Amygdala (tissue), 56 donors: Measurements from ENCODE around the gene ZFAND3.
"Not testable (repeated sequence)": the region's sequence is repeated elsewhere in the genome, so short reads cannot be mapped to it uniquely, and the experiment has no call there.

Source experiments
- DNase-seq, 56 donors: peaks; one replicate each; lab custom pipeline; 2025; lab: John Stamatoyannopoulos, UW

ZFAND3 gene

DNA sequence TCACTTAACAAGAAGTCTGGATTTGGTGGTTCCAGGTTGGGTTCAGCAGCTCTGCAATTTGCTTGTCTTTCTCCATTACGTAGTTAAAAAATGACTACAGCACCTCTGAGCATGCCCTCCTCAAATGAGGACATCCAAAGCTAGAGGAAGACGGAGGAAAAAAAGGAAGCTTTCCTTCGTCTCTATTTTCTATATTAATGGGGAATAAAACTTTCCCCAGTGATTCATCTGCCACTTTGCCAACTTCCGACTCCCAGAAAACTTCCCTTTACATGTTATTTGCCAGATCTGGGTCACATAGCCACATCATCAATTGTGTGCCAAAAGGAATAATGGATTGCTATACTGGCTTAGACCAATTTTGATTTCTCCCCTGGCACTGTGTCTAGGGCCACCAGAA is 69.5 kb downstream of the ZFAND3 start:
- DNase-seq, result no peak

DNA sequence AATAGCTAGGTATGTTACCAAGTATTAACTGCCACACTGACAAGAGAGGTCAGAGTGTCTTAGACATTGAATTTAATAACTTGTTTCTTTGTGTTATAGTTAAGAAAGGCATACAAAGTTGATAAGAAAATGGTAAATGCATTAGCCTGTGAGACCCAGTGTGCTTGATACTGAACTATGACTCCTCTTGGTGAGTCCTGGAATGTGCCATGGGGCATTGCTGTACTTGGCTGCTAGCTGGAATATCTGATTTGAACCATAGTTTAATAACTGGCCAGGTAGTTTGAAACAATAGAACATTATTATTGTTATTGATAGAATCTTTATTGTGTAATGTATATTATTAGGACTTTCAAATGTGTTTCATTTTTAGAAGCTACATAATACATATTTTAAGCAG is 70.0 kb downstream of the ZFAND3 start:
- no peak for DNase-seq

GRCh38 chr6:37891072-37891471 is 71.5 kb downstream of the ZFAND3 start:
- DNase-seq, result no peak

GRCh38 chr6:37893257-37893656 is 73.7 kb downstream of the ZFAND3 start:
- DNase-seq, result no peak

DNA sequence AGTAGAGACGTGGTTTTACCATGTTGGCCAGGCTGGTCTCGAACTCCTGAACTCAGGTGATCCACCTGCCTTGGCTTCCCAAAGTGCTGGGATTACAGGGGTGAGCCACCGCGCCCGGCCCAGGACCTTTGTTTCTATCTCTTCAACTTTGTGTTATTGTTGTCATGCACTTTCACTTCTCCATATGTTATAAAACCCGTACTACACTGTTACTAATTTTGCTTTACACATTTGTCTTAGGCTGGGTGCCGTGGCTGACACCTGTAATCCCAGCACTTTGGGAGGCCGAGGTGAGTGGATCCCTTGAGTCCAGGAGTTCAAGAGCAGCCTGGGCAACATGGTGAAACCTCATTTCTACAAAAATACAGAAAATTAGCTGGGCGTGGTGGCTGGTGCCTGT is 74.2 kb downstream of the ZFAND3 start:
- DNase-seq, result not testable (repeated sequence)

DNA sequence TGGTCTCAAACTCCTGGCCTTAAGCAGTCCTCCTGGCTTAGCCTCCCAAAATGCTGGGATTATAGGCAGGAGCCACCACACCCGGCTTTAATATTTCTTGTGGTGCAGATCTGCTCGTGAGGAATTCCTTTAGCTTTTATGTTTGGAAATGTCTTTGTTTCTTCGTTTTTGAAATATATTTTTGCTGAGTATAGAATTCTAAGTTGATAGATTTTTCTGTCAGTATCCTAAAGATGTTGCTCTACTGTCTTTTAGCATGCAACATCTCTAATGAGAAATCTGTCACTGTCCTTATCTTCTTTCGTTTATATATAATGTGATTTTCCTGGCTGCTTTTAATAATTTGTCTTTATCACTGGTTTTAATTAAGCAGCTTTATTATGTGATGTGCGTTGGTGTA is 75.1 kb downstream of the ZFAND3 start:
- DNase-seq, result no peak

GRCh38 chr6:37897321-37897720 is 77.8 kb downstream of the ZFAND3 start:
- DNase-seq, result no peak

DNA sequence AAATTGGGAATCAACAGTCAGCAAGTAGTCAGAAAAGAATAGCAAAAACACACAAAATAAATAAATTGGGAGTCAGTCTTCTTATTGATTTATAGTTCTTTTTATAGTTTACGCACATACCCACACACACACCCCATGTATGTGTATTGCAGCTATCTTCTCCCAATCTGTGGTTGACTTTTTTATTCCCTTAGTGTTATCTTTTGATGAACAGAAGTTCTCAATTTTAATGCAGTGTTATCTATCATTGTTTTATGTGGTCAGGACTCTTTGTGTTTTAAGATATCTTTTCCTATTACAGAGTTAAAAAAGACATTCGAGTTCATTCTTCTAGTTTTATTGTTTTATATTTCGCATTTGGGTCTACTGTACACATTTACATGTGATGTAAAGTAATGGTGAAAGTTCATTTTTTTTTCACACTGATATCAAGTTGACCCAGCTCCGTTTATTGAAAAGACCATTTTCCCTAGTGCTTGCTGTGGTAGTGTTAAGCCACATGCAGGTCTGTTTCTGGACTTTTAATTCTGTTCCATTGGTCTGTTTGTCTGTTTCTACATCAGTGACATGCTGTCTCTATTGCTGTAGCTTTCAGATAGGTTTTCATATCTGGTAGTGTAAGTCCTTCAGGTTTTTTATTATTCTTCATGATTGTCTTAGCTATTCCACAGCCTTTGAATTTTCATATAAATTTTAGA is 78.4 kb downstream of the ZFAND3 start:
- no peak for DNase-seq

DNA sequence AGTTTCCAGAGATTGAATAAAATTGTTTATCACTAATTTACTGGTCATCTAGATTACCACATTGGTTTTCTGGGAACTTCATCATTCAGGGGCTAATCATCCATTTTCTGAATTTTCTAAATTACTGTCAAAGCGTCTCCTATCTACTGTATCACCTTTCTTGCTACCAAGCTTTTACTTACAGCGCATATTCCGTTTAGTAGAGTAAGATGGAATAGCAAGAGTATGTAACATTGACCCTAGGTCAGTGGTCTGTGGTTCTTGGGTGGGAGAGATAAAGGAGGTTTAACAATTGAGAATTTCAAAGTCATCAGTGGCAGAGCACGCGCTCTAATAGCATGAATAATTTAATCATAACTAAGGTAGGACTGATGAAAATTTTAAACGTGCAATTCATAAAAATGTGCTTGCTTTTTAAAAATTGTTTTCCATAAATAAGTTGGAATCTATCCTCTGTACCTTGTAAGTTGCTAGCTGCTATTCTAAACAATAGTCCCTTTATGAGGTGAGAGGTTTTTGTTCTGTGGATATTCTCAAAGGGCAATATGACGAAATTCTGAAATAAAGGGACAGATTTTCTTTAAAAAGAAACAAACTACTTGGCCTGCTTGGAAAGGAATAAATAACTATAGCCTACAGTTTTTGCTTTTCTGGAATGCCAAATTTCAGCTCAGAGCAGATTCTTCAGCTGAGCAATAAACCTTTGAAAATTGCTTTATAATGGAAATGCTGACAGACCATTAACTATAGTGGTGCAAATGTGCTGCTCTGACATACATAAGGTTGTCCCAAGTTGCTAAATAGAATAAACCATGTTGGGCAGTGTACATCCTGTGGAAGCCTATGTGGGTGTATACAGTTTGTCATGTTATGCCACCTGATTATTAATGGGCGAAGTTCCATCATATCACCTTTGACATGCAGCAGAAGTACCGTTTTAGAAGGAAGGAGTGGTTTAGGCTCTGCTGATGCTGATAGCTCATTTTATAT is 84.1 kb downstream of the ZFAND3 start:
- no peak for DNase-seq

DNA sequence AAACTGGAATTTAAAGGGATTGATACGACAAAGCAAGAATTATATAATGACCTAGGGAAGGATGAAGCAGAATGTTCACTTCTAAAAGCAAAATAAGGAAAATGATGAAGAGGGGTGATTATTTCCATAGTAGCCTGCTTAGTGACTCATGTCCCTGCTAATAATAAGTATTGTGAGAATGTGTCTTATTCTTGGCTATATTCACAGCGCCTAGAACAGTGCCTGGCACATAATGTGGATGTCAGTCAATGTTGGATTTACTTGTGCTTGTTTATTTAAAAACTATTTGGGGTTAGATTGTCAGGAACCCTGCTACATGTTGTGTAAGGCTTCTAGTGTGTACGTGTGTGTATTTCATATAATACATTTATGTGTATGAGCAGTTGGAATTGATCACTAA is 85.1 kb downstream of the ZFAND3 start:
- DNase-seq, result no peak

DNA sequence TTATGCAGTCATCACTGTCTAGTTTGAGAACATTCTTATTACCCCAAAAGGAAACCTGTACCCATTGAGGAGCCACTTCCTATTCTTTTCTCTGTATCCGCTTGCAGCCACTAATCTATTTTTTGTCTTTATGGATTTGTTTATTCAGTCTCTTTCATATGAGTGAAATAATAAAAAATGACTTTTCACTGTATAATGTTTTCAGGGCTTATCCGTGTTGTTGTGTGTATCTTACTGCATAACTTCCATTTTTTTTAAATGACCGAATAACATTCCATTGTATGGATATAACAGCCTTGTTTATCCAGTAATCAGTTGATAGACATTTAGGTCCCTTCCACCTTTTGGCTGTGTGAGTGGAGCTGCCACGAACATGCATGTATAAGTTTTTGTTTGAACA is 86.6 kb downstream of the ZFAND3 start:
- DNase-seq, result no peak

- no peak for DNase-seq
Observed at GRCh38 chr6:37910998-37911397, 91.5 kb downstream of the ZFAND3 start.

GRCh38 chr6:37913210-37913609 is 93.7 kb downstream of the ZFAND3 start:
- no peak for DNase-seq

DNA sequence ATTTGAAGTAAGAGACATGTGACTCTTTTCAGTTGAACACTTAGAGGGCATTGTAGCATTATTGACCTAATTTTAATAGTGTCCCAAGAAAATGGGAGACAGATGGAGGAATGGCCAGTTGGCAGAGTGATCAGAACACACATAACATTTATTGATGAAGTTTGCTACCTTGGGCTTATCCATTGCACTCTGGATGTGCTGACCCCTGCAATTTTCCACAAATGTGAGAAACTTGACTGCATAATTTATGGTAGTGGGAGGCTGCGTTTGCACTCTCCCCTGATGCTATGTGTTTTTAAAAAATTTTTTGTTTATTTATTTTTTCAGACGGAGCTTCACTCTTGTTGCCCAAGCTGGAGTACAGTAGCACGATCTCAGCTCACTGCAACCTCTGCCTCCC is 95.9 kb downstream of the ZFAND3 start:
- no peak for DNase-seq

DNA sequence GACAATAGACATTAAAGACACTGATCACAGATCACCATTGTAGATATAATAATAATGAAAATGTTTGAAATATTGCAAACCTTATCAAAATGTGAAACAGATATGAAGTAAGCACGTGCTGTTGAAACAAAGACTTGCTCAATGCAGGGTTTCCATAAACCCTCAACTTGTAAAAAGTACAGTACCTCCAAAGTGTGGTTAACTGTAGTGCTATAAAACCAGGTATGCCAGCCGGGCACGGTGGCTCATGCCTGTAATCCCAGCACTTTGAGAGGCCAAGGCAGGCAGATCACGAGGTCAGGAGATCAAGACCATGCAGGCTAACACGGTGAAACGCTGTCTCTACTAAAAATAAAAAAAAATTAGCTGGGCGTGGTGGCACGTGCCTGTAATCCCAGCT is 96.6 kb downstream of the ZFAND3 start:
- DNase-seq, result no peak

GRCh38 chr6:37916675-37917074 is 97.1 kb downstream of the ZFAND3 start:
- no peak for DNase-seq

- DNase-seq, result no peak
Observed at GRCh38 chr6:37917566-37917965, 98.0 kb downstream of the ZFAND3 start.

DNA sequence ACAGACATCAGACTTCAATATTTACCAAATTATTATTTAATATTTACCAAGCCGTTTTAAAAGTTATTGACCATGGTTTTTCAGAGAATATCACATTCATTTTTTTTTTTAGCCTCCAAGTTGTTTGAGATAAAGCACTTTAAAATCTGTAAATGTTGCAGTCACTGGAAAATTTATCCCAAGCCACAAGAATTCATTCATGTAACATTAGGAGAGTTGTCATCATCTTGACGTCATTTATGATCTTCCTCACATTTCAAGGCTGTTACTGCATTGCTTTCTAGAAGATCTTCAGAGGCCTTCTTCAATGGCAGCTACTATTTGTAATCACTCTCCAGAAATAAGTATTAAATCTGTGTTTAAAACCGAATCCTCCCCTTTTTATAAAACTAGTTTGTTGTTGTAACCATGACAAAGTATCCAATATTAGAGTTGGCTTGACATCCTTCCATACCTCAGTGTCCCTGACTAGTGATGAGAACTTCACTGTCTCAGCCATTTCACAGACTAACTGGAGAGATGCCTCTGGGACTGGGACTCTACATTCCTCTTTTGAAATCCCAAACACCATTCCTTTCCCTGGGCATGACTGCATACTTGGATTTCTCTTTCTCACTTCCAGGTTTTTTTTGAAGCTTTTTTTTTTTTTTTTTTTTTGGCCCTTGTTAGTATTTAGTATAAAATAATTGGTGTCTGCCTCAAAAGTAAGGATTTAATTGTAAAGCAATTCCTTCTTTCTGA is 100.1 kb downstream of the ZFAND3 start:
- DNase-seq, result no peak

GRCh38 chr6:37920667-37921066 is 101.1 kb downstream of the ZFAND3 start:
- no peak for DNase-seq

GRCh38 chr6:37922563-37922962 is 103.0 kb downstream of the ZFAND3 start:
- DNase-seq, result no peak

DNA sequence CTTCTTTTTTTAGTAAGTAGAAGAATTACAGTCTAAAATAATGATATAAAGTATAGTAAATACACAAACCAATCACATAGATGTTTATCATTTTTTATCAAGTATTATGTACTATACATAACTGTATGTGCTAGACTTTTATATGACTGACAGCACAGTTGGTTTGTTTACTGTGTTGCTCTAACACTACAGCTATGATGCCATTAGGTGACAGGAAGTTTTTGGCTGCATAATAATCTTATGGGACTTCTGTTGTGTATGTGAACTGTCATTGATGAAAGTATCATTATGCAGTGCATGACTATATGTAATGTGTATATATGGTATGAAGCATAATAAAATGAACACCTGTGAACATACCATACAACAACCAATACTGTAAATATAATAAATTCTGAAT is 104.0 kb downstream of the ZFAND3 start:
- no peak for DNase-seq
